ENCODE results near the gene HIBCH. TPM values are rescaled to one million over a fixed set of nuclear protein-coding genes. Genes with fewer than 3 reads are reported as not detected.
"Not testable (repeated sequence)": the region's sequence is repeated elsewhere in the genome, so short reads cannot be mapped to it uniquely, and the experiment has no call there.

The HIBCH gene
- total RNA-seq, 1 donor, result 14.5 TPM

DNA sequence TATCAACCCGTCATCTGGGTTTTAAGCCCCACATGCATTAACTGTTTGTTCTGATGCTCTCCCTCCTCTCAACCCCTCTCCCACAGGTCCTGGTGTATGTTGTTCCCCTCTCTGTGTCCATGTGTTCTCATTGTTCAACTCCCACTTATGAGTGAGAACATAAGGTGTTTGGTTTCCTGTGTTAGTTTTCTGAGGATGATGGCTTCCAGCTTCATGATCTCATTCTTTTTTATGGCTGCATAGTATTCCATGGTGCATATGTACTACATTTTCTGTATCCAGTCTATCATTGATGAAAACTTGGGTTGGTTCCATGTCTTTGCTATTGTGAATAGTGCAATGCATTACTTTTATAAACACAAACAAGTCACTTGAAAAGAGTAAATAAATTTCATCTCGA lies 16.8 kb upstream of the HIBCH start:
- no peaks in the 10 kb centered on the region for H3K36me3 ChIP-seq (ENCODE audit: insufficient read depth, low read length)
- H4K20me1 ChIP-seq (ENCODE audit: insufficient read depth, low read length), result no peaks in the 10 kb centered on the region
- TF ChIP-seq, protein P1, sequence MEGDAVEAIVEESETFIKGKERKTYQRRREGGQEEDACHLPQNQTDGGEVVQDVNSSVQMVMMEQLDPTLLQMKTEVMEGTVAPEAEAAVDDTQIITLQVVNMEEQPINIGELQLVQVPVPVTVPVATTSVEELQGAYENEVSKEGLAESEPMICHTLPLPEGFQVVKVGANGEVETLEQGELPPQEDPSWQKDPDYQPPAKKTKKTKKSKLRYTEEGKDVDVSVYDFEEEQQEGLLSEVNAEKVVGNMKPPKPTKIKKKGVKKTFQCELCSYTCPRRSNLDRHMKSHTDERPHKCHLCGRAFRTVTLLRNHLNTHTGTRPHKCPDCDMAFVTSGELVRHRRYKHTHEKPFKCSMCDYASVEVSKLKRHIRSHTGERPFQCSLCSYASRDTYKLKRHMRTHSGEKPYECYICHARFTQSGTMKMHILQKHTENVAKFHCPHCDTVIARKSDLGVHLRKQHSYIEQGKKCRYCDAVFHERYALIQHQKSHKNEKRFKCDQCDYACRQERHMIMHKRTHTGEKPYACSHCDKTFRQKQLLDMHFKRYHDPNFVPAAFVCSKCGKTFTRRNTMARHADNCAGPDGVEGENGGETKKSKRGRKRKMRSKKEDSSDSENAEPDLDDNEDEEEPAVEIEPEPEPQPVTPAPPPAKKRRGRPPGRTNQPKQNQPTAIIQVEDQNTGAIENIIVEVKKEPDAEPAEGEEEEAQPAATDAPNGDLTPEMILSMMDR (IDR thresholded peaks at IDR 0.05; ENCODE audit: extremely low read depth, low read depth, low read length), result no peak
- no peak overlapping the region for H3K27ac ChIP-seq (ENCODE audit: low read depth, low read length)
- no peaks in the 10 kb centered on the region for H3K79me2 ChIP-seq (ENCODE audit: insufficient read depth, low read length)
- no peaks in the 10 kb centered on the region for H3K9me3 ChIP-seq (ENCODE audit: low read depth, low read length)
- no peak for DNase-seq (ENCODE audit: insufficient read length, low spot score, missing footprints)
- H3K4me1 ChIP-seq (ENCODE audit: insufficient read depth, low read length), result no peaks in the 10 kb centered on the region
- no peak overlapping the region for H3K4me3 ChIP-seq (ENCODE audit: insufficient read depth, low read length)
- no peak overlapping the region for H3K4me2 ChIP-seq (ENCODE audit: insufficient read depth, low read length)
- H2AFZ ChIP-seq (ENCODE audit: low read length), result no peak overlapping the region
- no peaks in the 10 kb centered on the region for H3K27me3 ChIP-seq (ENCODE audit: insufficient read depth, low read length)

DNA sequence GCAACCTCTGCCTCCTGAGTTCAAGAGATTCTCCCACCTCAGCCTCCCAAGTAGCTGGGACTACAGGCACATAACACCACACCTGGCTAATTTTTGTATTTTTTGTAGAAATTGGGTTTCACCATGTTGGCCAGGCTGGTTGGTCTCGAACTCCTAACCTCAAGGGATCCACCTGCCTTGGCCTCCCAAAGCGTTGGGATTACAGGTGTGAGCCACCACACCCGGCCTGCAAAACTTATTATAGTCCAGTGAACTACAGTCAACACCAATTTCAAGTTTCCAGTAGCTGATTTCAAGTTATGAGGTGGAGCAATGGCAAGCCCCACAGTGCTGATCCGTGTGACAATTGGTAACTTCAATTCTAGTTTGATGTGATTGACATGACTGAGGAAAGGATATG lies 16.0 kb upstream of the HIBCH start:
- H3K4me2 ChIP-seq (ENCODE audit: insufficient read depth, low read length); H3K27me3 ChIP-seq (ENCODE audit: insufficient read depth, low read length); H3K79me2 ChIP-seq (ENCODE audit: insufficient read depth, low read length); H3K27ac ChIP-seq (ENCODE audit: low read depth, low read length); H2AFZ ChIP-seq (ENCODE audit: low read length); H3K4me1 ChIP-seq (ENCODE audit: insufficient read depth, low read length); H3K36me3 ChIP-seq (ENCODE audit: insufficient read depth, low read length); DNase-seq (ENCODE audit: insufficient read length, low spot score, missing footprints); H3K9me3 ChIP-seq (ENCODE audit: low read depth, low read length); H4K20me1 ChIP-seq (ENCODE audit: insufficient read depth, low read length); H3K4me3 ChIP-seq (ENCODE audit: insufficient read depth, low read length): not testable (repeated sequence)

DNA sequence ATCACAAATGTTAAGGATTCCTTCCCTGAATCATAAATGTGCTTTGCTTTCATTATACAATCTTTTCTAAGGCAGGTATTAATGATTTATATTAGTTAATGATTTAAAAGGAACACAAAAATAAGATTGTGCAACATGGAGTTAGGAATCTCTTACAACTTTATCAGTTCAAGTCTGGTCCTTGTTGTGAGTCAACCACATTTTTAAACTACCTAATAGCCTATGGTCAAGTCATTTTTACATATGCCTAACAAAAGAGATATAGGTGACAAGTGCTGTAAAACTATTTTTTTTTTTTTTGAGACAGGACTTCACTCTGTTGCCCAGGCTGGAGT lies 15.6 kb upstream of the HIBCH start:
- TF ChIP-seq, protein P1 (IDR thresholded peaks at IDR 0.05; ENCODE audit: extremely low read depth, low read depth, low read length), result no peak
- Histone ChIP-seq H4K20me1 (ENCODE audit: insufficient read depth, low read length) (no peaks in the 10 kb centered on the region), H3K9me3 (ENCODE audit: low read depth, low read length) (no peaks in the 10 kb centered on the region), H3K27ac (ENCODE audit: low read depth, low read length) (no peak overlapping the region), H3K4me3 (ENCODE audit: insufficient read depth, low read length) (no peak overlapping the region), H3K36me3 (ENCODE audit: insufficient read depth, low read length) (no peaks in the 10 kb centered on the region), H3K4me1 (ENCODE audit: insufficient read depth, low read length) (no peaks in the 10 kb centered on the region), H3K79me2 (ENCODE audit: insufficient read depth, low read length) (no peaks in the 10 kb centered on the region), H3K27me3 (ENCODE audit: insufficient read depth, low read length) (no peaks in the 10 kb centered on the region), H3K4me2 (ENCODE audit: insufficient read depth, low read length) (no peak overlapping the region), H2AFZ (ENCODE audit: low read length) (no peak overlapping the region)
- DNase-seq (ENCODE audit: insufficient read length, low spot score, missing footprints), result no peak

DNA sequence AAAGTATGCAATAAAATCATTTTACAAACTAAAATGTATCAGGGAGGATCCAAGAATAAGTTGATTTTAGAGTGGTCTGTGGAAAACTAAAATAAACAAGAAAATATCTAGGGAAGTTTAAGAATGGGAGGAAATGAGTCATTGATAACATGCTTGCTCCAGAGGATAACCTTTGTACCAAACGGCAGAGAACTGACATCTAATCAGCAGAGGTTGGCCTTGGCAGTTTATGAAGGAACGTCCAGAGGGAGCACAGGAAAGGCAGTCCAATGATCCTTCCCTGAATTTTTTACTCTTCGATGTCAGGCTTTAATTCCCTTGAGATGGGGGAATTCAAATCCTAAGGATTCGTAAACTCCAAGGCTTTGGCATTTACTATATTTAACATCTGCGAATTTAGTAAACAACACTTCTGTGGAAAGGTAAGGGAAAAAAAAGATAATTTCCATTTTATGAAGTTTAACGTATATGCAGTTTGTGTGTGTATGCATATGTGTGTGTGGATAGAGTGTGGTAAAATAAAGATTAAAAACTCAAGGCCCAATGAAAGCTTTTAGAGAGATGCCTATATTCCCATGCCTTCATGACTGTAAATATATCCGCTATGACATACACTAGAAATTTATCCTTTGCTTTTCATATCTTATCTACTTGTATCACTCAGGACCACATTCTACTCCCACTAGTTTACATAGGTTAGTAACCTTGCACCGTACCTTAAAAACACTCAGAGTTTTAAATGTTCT lies 15.0 kb upstream of the HIBCH start:
- DNase-seq (ENCODE audit: insufficient read length, low spot score, missing footprints), result no peak
- no peaks in the 10 kb centered on the region for H3K4me1 ChIP-seq (ENCODE audit: insufficient read depth, low read length)

More for the DNA sequence above, 15.0 kb upstream of the HIBCH start:
- Histone ChIP-seq H3K36me3 (ENCODE audit: insufficient read depth, low read length) (no peaks in the 10 kb centered on the region), H4K20me1 (ENCODE audit: insufficient read depth, low read length) (no peaks in the 10 kb centered on the region), H3K4me2 (ENCODE audit: insufficient read depth, low read length) (no peak overlapping the region), H3K79me2 (ENCODE audit: insufficient read depth, low read length) (no peaks in the 10 kb centered on the region), H3K9me3 (ENCODE audit: low read depth, low read length) (no peaks in the 10 kb centered on the region), H2AFZ (ENCODE audit: low read length) (no peak overlapping the region), H3K27ac (ENCODE audit: low read depth, low read length) (no peak overlapping the region), H3K4me3 (ENCODE audit: insufficient read depth, low read length) (no peak overlapping the region), H3K27me3 (ENCODE audit: insufficient read depth, low read length) (no peaks in the 10 kb centered on the region)
- TF ChIP-seq, protein P1 (IDR thresholded peaks at IDR 0.05; ENCODE audit: extremely low read depth, low read depth, low read length), result no peak

Data from osteoblast (primary cell).